GM19351 (cell line): ENCODE measurements around the gene SLC38A7.
"Not testable (repeated sequence)": the region's sequence is repeated elsewhere in the genome, so short reads cannot be mapped to it uniquely, and the experiment has no call there.

Source experiments
- ATAC-seq: cut with Tn5 transposase; IDR thresholded peaks from one replicate; pipeline ENCODE4 v1.9.1; 2021; ENCODE audit warnings: mild to moderate bottlenecking, moderate library complexity; ENCODE audit not compliant: unreplicated experiment

The SLC38A7 gene

DNA sequence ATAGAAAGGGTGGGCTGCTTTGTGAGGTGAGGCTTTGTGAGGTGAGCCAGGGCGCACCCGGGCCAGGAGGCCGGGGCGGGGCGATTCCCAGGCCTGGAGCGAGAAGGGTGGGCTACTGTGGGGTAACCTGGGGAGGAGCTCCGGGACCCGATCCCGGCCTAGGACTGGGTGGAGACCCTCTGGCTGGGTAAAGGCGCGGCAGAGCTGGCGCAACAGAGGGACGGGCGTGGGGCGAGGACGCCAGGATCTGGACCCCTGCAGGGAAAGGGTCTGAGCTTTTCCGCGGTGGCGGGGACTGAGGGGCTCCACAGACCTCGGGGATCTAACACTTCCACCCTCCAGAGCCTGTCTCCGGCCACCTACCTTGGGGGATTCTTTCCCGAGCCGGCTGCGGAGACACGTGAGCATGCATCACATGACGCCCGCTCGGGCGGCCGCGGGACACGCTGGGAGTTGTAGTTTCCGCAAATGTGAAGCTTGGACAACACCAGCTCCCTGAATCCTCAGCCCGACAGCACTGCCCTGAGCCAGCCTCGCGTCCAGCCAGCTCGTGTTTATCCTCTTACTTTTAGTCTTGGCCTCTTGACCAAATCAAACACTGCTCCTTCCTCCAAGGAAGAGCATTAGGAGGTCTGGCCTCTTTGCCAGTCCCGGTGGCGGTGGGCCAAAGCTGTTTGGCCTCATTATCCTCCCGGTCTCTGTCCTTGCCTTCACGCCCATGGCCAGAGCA lies at the start of gene SLC38A7:
TSS of gene SLC38A7 (minus strand) at position 417 of the 730 bp plus-strand sequence. CDS start 4,644 bp downstream, outside the sequence.
- ATAC-seq: peak; percentile 99

GRCh38 chr16:58733671-58734458 lies 49.3 kb upstream of the SLC38A7 start, which contains the start of gene GOT2:
Gene GOT2 (minus strand): TSS chr16:58734316. CDS start chr16:58734228, 88 bp downstream.
- ATAC-seq: peak; percentile 89

DNA sequence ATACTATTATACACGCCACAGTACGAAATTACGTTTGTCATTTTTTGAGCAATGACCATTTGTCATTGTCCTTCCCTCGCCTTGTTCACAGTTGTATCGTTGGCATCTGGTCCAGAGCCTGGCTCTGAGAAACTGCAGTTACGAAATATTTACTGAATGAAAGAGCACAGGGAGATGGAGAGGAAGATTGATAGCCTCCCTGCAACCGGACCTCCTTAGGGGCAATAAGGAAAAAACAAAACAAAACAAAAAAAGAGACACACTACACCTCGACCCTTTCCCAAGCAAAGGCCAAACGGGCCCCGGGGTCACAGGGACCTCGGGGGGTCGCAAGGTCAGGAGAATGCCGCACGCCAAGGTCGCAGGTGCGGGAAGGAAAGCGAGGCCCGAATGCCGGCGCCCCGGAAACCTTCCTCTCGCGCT lies 48.7 kb upstream of the SLC38A7 start:
- no peak for ATAC-seq

DNA sequence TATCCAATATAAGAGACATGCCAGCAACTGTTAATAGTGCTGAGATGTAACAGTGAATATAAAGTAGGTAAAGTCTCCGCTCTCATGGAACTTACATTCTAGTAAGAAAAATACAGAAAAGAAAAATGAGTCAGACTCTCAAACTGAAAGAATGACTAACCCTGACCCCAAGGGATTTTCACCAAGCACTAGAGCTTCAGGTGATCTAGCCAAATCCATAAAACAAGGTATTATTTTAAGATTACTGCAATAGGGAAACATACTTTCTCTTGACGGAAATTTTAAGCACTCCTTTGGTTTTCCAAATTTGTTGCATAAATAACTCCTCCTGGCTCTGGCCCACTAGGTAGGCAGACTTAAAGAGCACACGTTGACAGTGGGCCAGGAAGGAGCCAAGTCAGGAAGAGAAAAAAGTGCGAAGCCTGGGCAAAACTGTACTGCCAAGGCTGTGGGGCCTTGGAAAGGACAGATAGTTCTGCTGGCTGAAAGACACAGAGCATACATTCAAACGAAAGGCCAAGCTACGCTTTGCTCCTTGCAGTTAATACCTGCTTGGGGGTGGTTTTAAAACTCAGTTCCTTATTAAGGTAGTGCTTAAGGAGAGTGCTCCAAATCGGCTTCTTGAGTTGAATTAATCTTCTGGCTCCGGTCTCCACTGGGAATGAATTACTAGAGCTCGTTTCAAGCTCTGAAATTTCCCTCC lies 48.1 kb upstream of the SLC38A7 start:
- peak; percentile 39 for ATAC-seq

- no peak for ATAC-seq
Observed at GRCh38 chr16:58730724-58731370, 46.3 kb upstream of the SLC38A7 start.

DNA sequence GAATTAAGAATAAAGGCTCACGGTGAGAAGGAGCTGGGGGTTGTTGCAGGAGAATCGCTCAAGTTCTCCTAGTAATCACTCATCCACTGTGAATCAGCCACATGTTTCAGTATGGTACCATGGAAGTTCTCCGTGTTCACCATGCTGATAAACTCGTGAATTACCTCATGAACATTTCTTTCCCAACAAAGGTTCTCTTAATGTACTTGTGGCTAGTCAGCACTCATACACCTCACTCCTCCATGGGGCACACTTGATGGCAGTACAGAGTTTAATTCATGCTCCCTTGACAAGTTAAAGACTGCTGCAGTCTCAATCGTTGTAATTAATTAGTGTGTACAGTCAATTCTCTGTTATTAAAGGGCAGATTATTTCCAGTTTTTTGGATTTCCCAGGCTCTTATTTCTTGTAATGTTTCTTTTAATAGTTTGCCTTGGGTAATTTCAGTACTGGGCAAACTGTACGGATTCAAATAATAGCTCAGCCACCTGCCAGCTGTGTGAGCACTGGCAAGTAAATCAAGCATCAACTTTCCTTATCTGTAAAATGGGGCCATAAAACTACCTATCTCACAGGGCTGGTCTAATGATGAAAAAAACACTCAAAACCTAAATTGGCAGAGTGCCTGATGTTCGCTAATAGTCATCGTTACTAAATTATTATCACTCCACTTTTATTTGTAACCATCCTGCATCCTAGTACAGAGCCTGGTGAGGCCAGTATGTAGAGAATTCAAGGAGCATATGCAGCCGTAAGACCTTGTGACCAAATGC lies 43.4 kb upstream of the SLC38A7 start:
- ATAC-seq: no peak

DNA sequence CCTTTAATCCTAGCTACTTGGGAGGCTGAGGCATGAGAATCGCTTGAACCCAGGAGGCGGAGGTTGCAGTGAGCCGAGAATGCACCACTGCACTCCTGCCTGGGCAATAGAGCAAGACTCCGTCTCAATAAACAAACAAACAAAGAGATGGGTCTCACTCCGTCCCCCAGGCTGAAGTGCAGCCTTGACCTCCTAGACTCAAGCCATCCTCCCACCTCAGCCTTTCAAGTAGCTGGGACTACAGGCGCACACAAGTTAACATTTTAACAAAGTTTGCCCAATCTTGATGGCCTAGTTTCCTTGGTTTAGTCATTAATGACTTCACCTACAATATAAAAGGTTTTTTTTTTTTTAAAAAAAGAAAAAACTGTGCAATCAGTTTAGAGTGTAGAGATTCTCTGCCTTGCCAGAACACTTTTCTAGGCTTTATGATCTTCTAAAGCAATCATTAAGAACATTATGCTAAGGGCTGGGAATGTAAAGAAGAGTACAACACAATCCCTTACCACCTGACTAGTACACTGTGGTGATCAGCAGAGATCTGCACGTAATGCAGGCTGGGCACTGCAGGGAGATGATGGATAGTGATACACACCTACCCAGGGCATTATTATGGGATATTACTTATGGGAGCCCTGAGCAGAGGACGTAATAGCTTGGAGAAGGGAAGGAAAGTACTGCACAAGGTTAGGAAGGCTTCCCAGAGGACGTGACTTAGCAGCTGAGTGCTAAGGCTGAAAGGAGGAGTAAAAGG lies 42.6 kb upstream of the SLC38A7 start:
- ATAC-seq: no peak

- ATAC-seq: no peak
Observed at GRCh38 chr16:58723109-58723508, 38.5 kb upstream of the SLC38A7 start.

- ATAC-seq: no peak
Observed at GRCh38 chr16:58717994-58718393, 33.4 kb upstream of the SLC38A7 start.

DNA sequence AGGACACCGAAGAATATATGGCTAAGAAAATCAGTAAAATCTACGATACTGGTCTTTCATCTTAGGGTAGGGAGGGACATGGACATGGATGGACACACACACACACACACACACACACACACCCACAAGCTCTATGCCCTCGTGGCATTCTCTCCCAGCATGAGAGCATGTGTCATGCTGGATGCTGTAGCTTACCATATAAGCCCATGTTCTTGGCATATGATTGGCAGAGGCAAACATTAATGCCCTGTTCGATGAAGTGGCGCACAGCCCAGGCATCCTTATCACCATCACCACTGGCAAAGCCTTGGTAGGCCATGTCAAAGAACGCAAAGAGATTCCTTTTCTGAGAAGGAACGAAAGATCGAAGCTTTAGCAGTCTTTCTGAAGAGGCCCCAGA lies 31.9 kb upstream of the SLC38A7 start:
- no peak for ATAC-seq

DNA sequence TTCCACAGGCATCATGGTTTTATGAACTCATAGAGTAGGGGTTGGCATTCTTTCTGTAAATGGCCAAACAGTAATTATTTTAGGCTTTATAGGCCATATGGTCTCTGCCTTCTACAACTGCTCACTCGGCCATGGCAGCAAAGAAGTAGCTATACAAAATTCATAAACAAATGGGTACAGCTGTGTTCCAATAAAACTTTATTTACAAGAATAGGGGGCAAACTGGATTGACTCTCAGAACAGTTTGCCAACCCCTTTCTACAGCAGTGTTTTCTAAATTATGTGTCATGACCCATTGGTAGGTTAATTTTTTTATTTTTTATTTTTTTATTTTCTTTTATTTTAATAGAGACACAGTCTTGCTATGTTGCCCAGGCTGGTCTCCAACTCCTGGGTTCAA lies 29.2 kb upstream of the SLC38A7 start:
- no peak for ATAC-seq

GRCh38 chr16:58709333-58709732 lies 24.8 kb upstream of the SLC38A7 start:
- no peak for ATAC-seq

GRCh38 chr16:58699151-58699550 lies 14.6 kb upstream of the SLC38A7 start:
- no peak for ATAC-seq

GRCh38 chr16:58695368-58695767 lies 10.8 kb upstream of the SLC38A7 start:
- ATAC-seq: no peak

- ATAC-seq: no peak
Observed at GRCh38 chr16:58692450-58692849, 7.9 kb upstream of the SLC38A7 start.

GRCh38 chr16:58686985-58687706 lies 2.6 kb upstream of the SLC38A7 start:
- not testable (repeated sequence) for ATAC-seq

DNA sequence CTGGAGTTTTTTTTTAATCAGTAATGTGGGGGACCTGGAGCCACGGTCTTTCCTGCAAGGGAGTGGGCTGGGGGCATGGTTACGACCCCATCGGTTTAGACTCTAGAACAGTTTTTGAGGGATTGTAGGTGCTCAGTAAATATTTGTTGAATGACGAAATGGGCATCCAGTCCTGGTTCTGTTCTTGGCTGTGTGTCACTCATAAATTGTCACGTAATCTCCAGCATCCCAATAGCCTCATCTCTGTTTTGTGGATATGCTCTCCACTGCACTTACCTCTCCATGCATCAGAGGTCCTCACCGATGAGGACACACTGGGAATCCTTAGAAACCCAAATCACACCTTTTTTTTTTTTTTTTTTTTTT lies 497 bp upstream of the SLC38A7 start:
- no peak for ATAC-seq

DNA sequence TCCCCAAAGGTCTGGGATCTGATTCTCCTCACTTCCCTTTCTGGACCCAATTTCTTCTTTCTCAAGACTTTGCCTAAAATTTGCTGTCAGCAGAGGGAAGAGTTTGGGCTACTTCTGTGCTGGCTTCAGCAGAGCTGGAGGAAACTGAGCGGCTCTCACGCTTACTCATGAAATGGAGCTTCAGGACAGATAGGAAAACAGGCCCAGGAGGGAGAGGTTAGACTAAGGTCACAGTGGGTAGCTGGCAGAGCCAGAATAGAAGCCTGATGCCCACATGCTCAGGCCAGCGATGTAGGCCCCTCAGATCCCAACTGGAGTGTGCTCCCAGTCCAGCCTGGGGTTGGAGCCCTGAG lies 593 bp downstream of the SLC38A7 start:
- peak; percentile 16 for ATAC-seq

GRCh38 chr16:58679763-58680162 lies 4.8 kb downstream of the SLC38A7 start:
- no peak for ATAC-seq
